Cerebellar cortex (tissue), 1 donor: ENCODE data around the gene TRIM64.
"Not testable (repeated sequence)": the region's sequence is repeated elsewhere in the genome, so short reads cannot be mapped to it uniquely, and the experiment has no call there.

Experiments used
- DNase-seq: peaks from one replicate; pipeline ENCODE4 v3.0.0-alpha.2; 2015; ENCODE audit warnings: low spot score

The TRIM64 gene

DNA sequence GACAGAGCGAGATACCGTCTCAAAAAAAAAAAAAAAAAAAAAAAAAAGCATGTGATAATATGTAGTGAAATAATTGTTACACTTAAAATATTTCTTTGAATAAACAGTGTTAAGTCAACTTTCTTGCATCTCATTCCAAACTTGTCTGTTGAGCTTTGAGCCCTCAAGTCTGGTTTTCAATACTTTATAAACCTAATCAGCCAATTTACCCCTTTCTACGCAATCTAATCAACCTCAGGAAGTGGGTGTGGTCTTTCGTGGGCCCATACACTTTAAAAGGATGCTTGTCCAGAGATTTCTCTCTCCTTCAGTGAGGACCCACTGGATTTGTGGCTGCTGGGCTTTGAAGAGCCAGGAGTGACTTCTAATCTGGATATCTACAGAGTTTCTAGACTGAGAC is at the start of gene TRIM64:
Gene TRIM64, plus strand, starts transcription at position 301 of the 400 bp plus-strand sequence. CDS start 2,467 bp downstream, outside the sequence.
- not testable (repeated sequence) for DNase-seq

DNA sequence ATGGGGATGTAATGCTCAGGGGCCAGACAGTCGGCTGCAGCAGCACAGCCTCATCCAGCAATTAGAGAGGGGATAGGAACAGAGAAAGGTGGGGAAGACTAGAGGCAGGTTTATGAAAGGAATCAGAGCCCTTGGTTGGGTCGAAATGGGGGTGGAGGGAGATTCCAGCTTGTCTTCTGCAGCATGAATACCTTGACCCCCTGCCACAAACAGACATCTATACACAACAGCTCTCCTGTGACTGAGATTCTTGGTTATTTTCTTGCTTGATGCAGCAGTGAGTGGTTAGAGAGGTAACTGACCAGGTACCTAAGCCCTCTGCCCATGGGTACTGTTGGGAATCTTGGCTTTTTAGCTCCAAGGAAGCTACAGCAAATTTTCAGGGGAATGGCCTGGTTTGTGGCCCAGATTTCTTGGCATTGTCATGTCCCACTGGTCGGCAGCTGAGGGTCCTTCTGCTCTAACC is 43.6 kb upstream of the TRIM64 start, which contains the start of gene TRIM49D1:
Gene TRIM49D1, minus strand, starts transcription at position 51 of the 466 bp plus-strand sequence. CDS start 4,535 bp downstream, outside the sequence.
- DNase-seq: no peak

DNA sequence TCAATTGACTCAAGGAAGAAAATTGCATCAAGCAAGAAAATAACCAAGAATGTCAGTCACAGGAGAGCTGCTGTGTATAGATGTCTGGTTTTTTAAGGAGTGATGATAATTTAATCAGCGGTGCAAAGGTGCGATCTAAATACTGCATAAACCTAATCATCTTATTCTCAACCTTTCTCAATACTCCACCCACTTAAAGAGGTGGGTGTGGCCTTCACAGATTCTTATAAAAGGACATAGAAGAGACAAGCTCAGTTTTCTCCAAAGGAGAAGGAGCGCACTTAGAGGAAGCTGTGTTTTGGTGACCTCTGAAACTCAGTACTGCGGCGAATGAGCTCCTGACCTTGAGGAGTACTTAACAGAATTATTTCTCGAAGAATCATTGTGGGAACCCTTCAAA is 42.1 kb upstream of the TRIM64 start, which contains the start of gene TRIM49D2:
Gene TRIM49D2, plus strand, starts transcription at position 301 of the 400 bp plus-strand sequence. CDS start 2,698 bp downstream, outside the sequence.
- DNase-seq: not testable (repeated sequence)

DNA sequence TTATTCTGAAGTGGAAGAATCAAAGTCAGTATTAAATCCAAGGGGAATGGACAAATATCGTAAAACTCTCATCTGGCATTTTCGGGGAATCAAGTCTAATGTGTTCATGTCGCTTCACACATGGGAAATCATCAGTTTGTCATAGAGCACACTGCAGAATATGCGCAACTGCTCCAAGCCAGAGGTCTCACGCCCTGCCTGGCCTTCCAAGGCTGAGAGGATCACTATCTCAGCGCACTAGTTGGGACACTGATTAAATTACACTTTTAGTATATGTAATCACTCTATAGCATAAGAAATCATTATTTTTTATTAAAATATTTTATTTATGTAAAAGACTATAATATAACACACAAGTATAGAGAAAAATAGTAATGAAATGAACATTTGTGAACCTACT is 5.0 kb upstream of the TRIM64 start:
- DNase-seq: not testable (repeated sequence)
